Psoas muscle (tissue), 8 donors: ENCODE results near the gene ATL3. TPM values are rescaled to one million over a fixed set of nuclear protein-coding genes. Genes with fewer than 3 reads are reported as not detected.

Experiments
- ATAC-seq, 4 donors: fragments of 200-7000 bp; cut with Tn5 transposase; one replicate each; pipeline ENCODE4 v1.9.1; 2020; ENCODE audit warnings: moderate library complexity in 3 of 4, mild to moderate bottlenecking in 2 of 4
- DNase-seq, 2 donors: peaks; one replicate each; pipeline ENCODE4 v3.0.0-alpha.2; 2020
- H3K27ac ChIP-seq: fragments of 200-600 bp; one replicate; pipeline ENCODE4 v1.8.0; 2022
- H3K27me3 ChIP-seq, 3 donors: fragments of 200-600 bp in 1 of 3; one replicate each; pipeline versions ENCODE4 v1.6.1 to v1.8.0; 2013 to 2022; ENCODE audit warnings: low read length in 2 of 3, mild to moderate bottlenecking in 2 of 3, moderate library complexity in 1 of 3; ENCODE audit not compliant: insufficient read depth in 3 of 3
- H3K36me3 ChIP-seq, 2 donors: fragments of 200-600 bp in 1 of 2; one replicate each; pipeline versions ENCODE4 v1.6.1 to v1.8.0; 2013 to 2022; ENCODE audit warnings: low read depth in 1 of 2, mild to moderate bottlenecking in 1 of 2, moderate library complexity in 1 of 2; ENCODE audit not compliant: insufficient read depth in 1 of 2
- H3K4me1 ChIP-seq: fragments of 200-600 bp; one replicate; pipeline ENCODE4 v1.8.0; 2022
- H3K4me3 ChIP-seq: fragments of 200-600 bp; one replicate; pipeline ENCODE4 v1.8.0; 2022; ENCODE audit warnings: mild to moderate bottlenecking
- H3K9me3 ChIP-seq: fragments of 200-600 bp; one replicate; pipeline ENCODE4 v1.8.0; 2022
- CTCF ChIP-seq: fragments of 200-600 bp; IDR thresholded peaks from one replicate; pipeline ENCODE4 v1.8.0; 2022; ENCODE audit warnings: antibody characterized with exemption
- WGBS, 3 donors: extraction: QIAGEN DNeasy Blood & Tissue Kit; methylation state at CpG; one replicate each; pipeline versions ENCODE4 v1.1.6 to v1.1.7; 2013; 5-methylcytosine and 5-hydroxymethylcytosine counted together
- intact Hi-C, 2 donors: fragments of 100-400 bp; cut with DNase I; formaldehyde crosslinking; loops; one replicate each; pipeline versions ENCODE4 v1.11.0 to v1.14.2; 2022
- polyA plus RNA-seq, 3 donors: library from polyadenylated mRNA; stranded (reverse); fragments of 200-250 nt; gene quantifications; one replicate each; pipeline ENCODE4 v1.2.3, GENCODE V29; 2013
- total RNA-seq, 4 donors: library from RNA; stranded (reverse); fragmentation: NEBNext Ultra II Directional in 2 of 4; extraction: Animal tissue kit (Norgen Biotek cat#: 25700) in 2 of 4; gene quantifications; one replicate each; pipeline versions ENCODE4 v1.2.1 to v1.2.4, GENCODE V29; 2021 to 2023
- donor health status: healthy with polysubstance abuse.
- donor health status: DM: no; HTN: no; CAD: no; lungs with moderate emphysema.
- donor health status: Bipolar disorder and iron deficiency.
- donor health status: healthy.
- donor health status: DM: yes; HTN: yes; CAD: no.
- donor health status: DM: no; HTN: no; CAD: no.
- donor health status: DM: no; HTN: no; CAD: no.
- donor health status: DM: yes; HTN: yes; CAD: no.

The ATL3 gene
- total and polyA plus RNA-seq, 7 donors, result 3.2 to 12.2 (median 9.4) TPM

GRCh38 chr11:63613517-63614135 lies 57.5 kb downstream of the ATL3 start:
- no peaks in the 10 kb centered on the region for H3K27me3 ChIP-seq
- intact Hi-C loops, result loop anchor here in 1 of 2 donors (5.0 kb wide), 1 partner anchor 59 kb away; the partner anchor contains the start of gene ATL3
- H3K27ac ChIP-seq, result peak overlapping the region; percentile 97
- no peaks in the 10 kb centered on the region for H3K9me3 ChIP-seq
- peaks cover 39% of the 10 kb centered on the region for H3K4me1 ChIP-seq
- ATAC-seq (peak; percentile 82 to 88 (median 85)), DNase-seq (peak; percentile 62 to 84)
- H3K36me3 ChIP-seq, result no peaks in the 10 kb centered on the region
- H3K4me3 ChIP-seq, result peak overlapping the region; percentile 90
- 0% methylated on average over 45 of the region's 45 CpGs for WGBS, 3 donors
- TF ChIP-seq CTCF, result no peak

- no peak for ATAC-seq
- peak overlapping the region; percentile 97 for H3K27ac ChIP-seq
- intact Hi-C loops, result loop anchor here in 1 of 2 donors (5.0 kb wide), 1 partner anchor 60 kb away; the partner anchor contains the start of gene ATL3
- peak overlapping the region; percentile 90 for H3K4me3 ChIP-seq
- H3K4me1 ChIP-seq, result peaks cover 39% of the 10 kb centered on the region
- no peaks in the 10 kb centered on the region for H3K27me3 ChIP-seq
- H3K36me3 ChIP-seq, result no peaks in the 10 kb centered on the region
- no peak for DNase-seq
- H3K9me3 ChIP-seq, result no peaks in the 10 kb centered on the region
- no peak for TF ChIP-seq CTCF
Observed at GRCh38 chr11:63612181-63612580, 59.0 kb downstream of the ATL3 start.

- H3K9me3 ChIP-seq, result no peaks in the 10 kb centered on the region
- no peaks in the 10 kb centered on the region for H3K27me3 ChIP-seq
- intact Hi-C loops, result loop anchor here in 1 of 2 donors (5.0 kb wide), 1 partner anchor 61 kb away; the partner anchor contains the start of gene ATL3
- no peak for ATAC-seq
- peaks cover 39% of the 10 kb centered on the region for H3K4me1 ChIP-seq
- no peak for TF ChIP-seq CTCF
- no peaks in the 10 kb centered on the region for H3K36me3 ChIP-seq
- no peak for DNase-seq
- WGBS, 3 donors, result 77 to 85% (median 84%) methylated on average over 1 of the region's 1 CpG
- peak overlapping the region; percentile 90 for H3K4me3 ChIP-seq
- H3K27ac ChIP-seq, result peak overlapping the region; percentile 97
Observed at GRCh38 chr11:63611395-63611747, 59.8 kb downstream of the ATL3 start.

- H3K27me3 ChIP-seq, result no peaks in the 10 kb centered on the region
- TF ChIP-seq CTCF, result no peak
- H3K36me3 ChIP-seq, result no peaks in the 10 kb centered on the region
- 54 to 61% (median 61%) methylated on average over 14 of the region's 14 CpGs for WGBS, 3 donors
- DNase-seq, result no peak
- no peaks in the 10 kb centered on the region for H3K9me3 ChIP-seq
- peak overlapping the region; percentile 25 for H3K4me3 ChIP-seq
- H3K4me1 ChIP-seq, result peaks cover 39% of the 10 kb centered on the region
- peak overlapping the region; percentile 97 for H3K27ac ChIP-seq
- no peak for ATAC-seq
- intact Hi-C loops, result loop anchor here in 1 of 2 donors (5.0 kb wide), 1 partner anchor 62 kb away; the partner anchor contains the start of gene ATL3
Observed at GRCh38 chr11:63610604-63611394, 60.4 kb downstream of the ATL3 start.
